Dendritic cell treated with granulocyte-macrophage colony-stimulating factor and Interleukin-4, amounts not matched to agents 40 ng/mL and 50 ng/mL, for 4 days (primary cell): ENCODE data around the gene ANKRD12.
"Not testable (repeated sequence)": the region's sequence is repeated elsewhere in the genome, so short reads cannot be mapped to it uniquely, and the experiment has no call there.

Source experiments
- H3K27ac Mint-ChIP-seq: one replicate; pipeline ENCODE4 v1.8.0; 2022; ENCODE audit warnings: mild to moderate bottlenecking, mixed read lengths
- H3K27me3 Mint-ChIP-seq: one replicate; pipeline ENCODE4 v1.8.0; 2022; ENCODE audit warnings: mild to moderate bottlenecking, mixed read lengths
- H3K36me3 Mint-ChIP-seq: one replicate; pipeline ENCODE4 v1.8.0; 2022; ENCODE audit warnings: low read depth, mixed read lengths
- H3K4me1 Mint-ChIP-seq: one replicate; pipeline ENCODE4 v1.8.0; 2022; ENCODE audit warnings: low read depth, mixed read lengths
- H3K4me3 Mint-ChIP-seq: one replicate; pipeline ENCODE4 v1.8.0; 2022; ENCODE audit warnings: mild to moderate bottlenecking, moderate library complexity, mixed read lengths
- H3K9me3 Mint-ChIP-seq: one replicate; pipeline ENCODE4 v1.8.0; 2022; ENCODE audit warnings: mixed read lengths
- intact Hi-C: fragments of 100-400 bp; cut with micrococcal nuclease; formaldehyde crosslinking; loops from one replicate; pipeline ENCODE4 v1.15.0; 2022

The ANKRD12 gene

GRCh38 chr18:9139400-9140039, 2.9 kb downstream of the ANKRD12 start:
- intact Hi-C loops = loop anchor here (10.0 kb wide), 2 partner anchors 195 to 375 kb away; partner anchors contain the start of gene TWSG1
- peaks cover 34% of the 10 kb centered on the region for H3K4me1 Mint-ChIP-seq
- H3K9me3 Mint-ChIP-seq = no peaks in the 10 kb centered on the region
- peaks cover 61% of the 10 kb centered on the region for H3K36me3 Mint-ChIP-seq
- H3K27me3 Mint-ChIP-seq = no peaks in the 10 kb centered on the region
- H3K4me3 Mint-ChIP-seq = peak overlapping the region; percentile 80
- peak overlapping the region; percentile 79 for H3K27ac Mint-ChIP-seq

- Mint-ChIP-seq H3K36me3 (peaks cover 57% of the 10 kb centered on the region), H3K9me3 (no peaks in the 10 kb centered on the region), H3K27me3 (no peaks in the 10 kb centered on the region), H3K4me1 (peaks cover 39% of the 10 kb centered on the region), H3K4me3 (peak overlapping the region; percentile 80), H3K27ac (peak overlapping the region; percentile 79)
- intact Hi-C loops = loop anchor here (10.0 kb wide), 1 partner anchor 374 kb away; no protein-coding TSS in a partner anchor
Observed at GRCh38 chr18:9140381-9140780, 3.8 kb downstream of the ANKRD12 start.

GRCh38 chr18:9140984-9141383, 4.4 kb downstream of the ANKRD12 start:
- intact Hi-C loops = loop anchor here (10.0 kb wide), 1 partner anchor 374 kb away; no protein-coding TSS in a partner anchor
- no peaks in the 10 kb centered on the region for H3K27me3 Mint-ChIP-seq
- peaks cover 56% of the 10 kb centered on the region for H3K36me3 Mint-ChIP-seq
- H3K9me3 Mint-ChIP-seq = no peaks in the 10 kb centered on the region
- H3K27ac Mint-ChIP-seq = no peak overlapping the region
- H3K4me3 Mint-ChIP-seq = peak overlapping the region; percentile 26
- H3K4me1 Mint-ChIP-seq = peaks cover 45% of the 10 kb centered on the region

GRCh38 chr18:9146224-9146623, 9.6 kb downstream of the ANKRD12 start:
- H3K4me3 Mint-ChIP-seq = no peak overlapping the region
- intact Hi-C loops = loop anchor here (10.0 kb wide), 1 partner anchor 369 kb away; no protein-coding TSS in a partner anchor
- H3K4me1 Mint-ChIP-seq = peaks cover 68% of the 10 kb centered on the region
- no peaks in the 10 kb centered on the region for H3K27me3 Mint-ChIP-seq
- peaks cover 31% of the 10 kb centered on the region for H3K36me3 Mint-ChIP-seq
- peak overlapping the region; percentile 78 for H3K27ac Mint-ChIP-seq
- no peaks in the 10 kb centered on the region for H3K9me3 Mint-ChIP-seq

GRCh38 chr18:9147440-9148202, 11.0 kb downstream of the ANKRD12 start:
- H3K4me3 Mint-ChIP-seq = peak overlapping the region; percentile 40
- intact Hi-C loops = loop anchor here (1.0 to 10.0 kb wide), 2 partner anchors 74 to 367 kb away; no protein-coding TSS in a partner anchor
- no peaks in the 10 kb centered on the region for H3K9me3 Mint-ChIP-seq
- no peaks in the 10 kb centered on the region for H3K27me3 Mint-ChIP-seq
- peak overlapping the region; percentile 78 for H3K27ac Mint-ChIP-seq
- peaks cover 59% of the 10 kb centered on the region for H3K4me1 Mint-ChIP-seq
- peaks cover 27% of the 10 kb centered on the region for H3K36me3 Mint-ChIP-seq

- intact Hi-C loops = loop anchor here (1.0 to 10.0 kb wide), 2 partner anchors 75 to 367 kb away; no protein-coding TSS in a partner anchor
- H3K27me3 Mint-ChIP-seq = no peaks in the 10 kb centered on the region
Observed at GRCh38 chr18:9148203-9148552, 11.6 kb downstream of the ANKRD12 start.

GRCh38 chr18:9150121-9150520, 13.5 kb downstream of the ANKRD12 start:
- Mint-ChIP-seq H3K4me3 (no peak overlapping the region), H3K27me3 (no peaks in the 10 kb centered on the region), H3K36me3 (peaks cover 36% of the 10 kb centered on the region), H3K9me3 (no peaks in the 10 kb centered on the region), H3K27ac (no peak overlapping the region), H3K4me1 (peaks cover 71% of the 10 kb centered on the region)
- intact Hi-C loops = loop anchor here (5.0 kb wide), 1 partner anchor 37 kb away; no protein-coding TSS in a partner anchor

More at GRCh38 chr18:9148203-9148552, 11.6 kb downstream of the ANKRD12 start:
- Mint-ChIP-seq H3K4me1 (peaks cover 63% of the 10 kb centered on the region), H3K9me3 (no peaks in the 10 kb centered on the region), H3K36me3 (peaks cover 30% of the 10 kb centered on the region), H3K4me3 (no peak overlapping the region), H3K27ac (peak overlapping the region; percentile 78)

- no peak overlapping the region for H3K4me3 Mint-ChIP-seq
- peaks cover 66% of the 10 kb centered on the region for H3K4me1 Mint-ChIP-seq
- peaks cover 48% of the 10 kb centered on the region for H3K36me3 Mint-ChIP-seq
- no peaks in the 10 kb centered on the region for H3K27me3 Mint-ChIP-seq
- H3K27ac Mint-ChIP-seq = peak overlapping the region; percentile 63
- intact Hi-C loops = loop anchor here (5.0 kb wide), 1 partner anchor 34 kb away; no protein-coding TSS in a partner anchor
- no peaks in the 10 kb centered on the region for H3K9me3 Mint-ChIP-seq
Observed at GRCh38 chr18:9153256-9153655, 16.7 kb downstream of the ANKRD12 start.

GRCh38 chr18:9156604-9157249, 20.1 kb downstream of the ANKRD12 start:
- Mint-ChIP-seq H3K4me3 (no peak overlapping the region), H3K27ac (no peak overlapping the region), H3K27me3 (no peaks in the 10 kb centered on the region)

GRCh38 chr18:9157806-9158205, 21.2 kb downstream of the ANKRD12 start:
- peaks cover 6% of the 10 kb centered on the region for H3K9me3 Mint-ChIP-seq
- peak overlapping the region; percentile 31 for H3K27ac Mint-ChIP-seq
- no peak overlapping the region for H3K4me3 Mint-ChIP-seq
- H3K36me3 Mint-ChIP-seq = peaks cover 69% of the 10 kb centered on the region
- peaks cover 51% of the 10 kb centered on the region for H3K4me1 Mint-ChIP-seq
- intact Hi-C loops = no loop called here
- no peaks in the 10 kb centered on the region for H3K27me3 Mint-ChIP-seq

More at GRCh38 chr18:9156604-9157249, 20.1 kb downstream of the ANKRD12 start:
- Mint-ChIP-seq H3K4me1 (peaks cover 53% of the 10 kb centered on the region), H3K36me3 (peaks cover 61% of the 10 kb centered on the region), H3K9me3 (no peaks in the 10 kb centered on the region)
- intact Hi-C loops = no loop called here

- H3K9me3 Mint-ChIP-seq = peaks cover 28% of the 10 kb centered on the region
- intact Hi-C loops = no loop called here
- peaks cover 72% of the 10 kb centered on the region for H3K36me3 Mint-ChIP-seq
- no peak overlapping the region for H3K27ac Mint-ChIP-seq
- H3K4me3 Mint-ChIP-seq = no peak overlapping the region
- H3K27me3 Mint-ChIP-seq = no peaks in the 10 kb centered on the region
- peaks cover 47% of the 10 kb centered on the region for H3K4me1 Mint-ChIP-seq
Observed at GRCh38 chr18:9160014-9160413, 23.4 kb downstream of the ANKRD12 start.

- H3K4me3 Mint-ChIP-seq, H3K27me3 Mint-ChIP-seq, H3K27ac Mint-ChIP-seq, intact Hi-C loops: not testable (repeated sequence)
- Mint-ChIP-seq H3K4me1 (peaks cover 43% of the 10 kb centered on the region), H3K36me3 (peaks cover 63% of the 10 kb centered on the region), H3K9me3 (peaks cover 32% of the 10 kb centered on the region)
Observed at GRCh38 chr18:9162663-9163062, 26.1 kb downstream of the ANKRD12 start.

GRCh38 chr18:9164149-9164548, 27.6 kb downstream of the ANKRD12 start:
- H3K27me3 Mint-ChIP-seq, intact Hi-C loops, H3K27ac Mint-ChIP-seq, H3K4me3 Mint-ChIP-seq: not testable (repeated sequence)
- Mint-ChIP-seq H3K36me3 (peaks cover 58% of the 10 kb centered on the region), H3K9me3 (peaks cover 32% of the 10 kb centered on the region), H3K4me1 (peaks cover 43% of the 10 kb centered on the region)
